Upper lobe of left lung (tissue), 6 donors: Measurements from ENCODE around the gene FAM118B. TPM values are rescaled to one million over a fixed set of nuclear protein-coding genes. Genes with fewer than 3 reads are reported as not detected.
"Not testable (repeated sequence)": the region's sequence is repeated elsewhere in the genome, so short reads cannot be mapped to it uniquely, and the experiment has no call there.

ENCODE experiments used
- ATAC-seq, 2 donors: fragments of 200-7000 bp; cut with Tn5 transposase; one replicate each; pipeline ENCODE4 v1.9.1; 2022; ENCODE audit warnings: mild to moderate bottlenecking in 2 of 2, moderate library complexity in 2 of 2; ENCODE audit not compliant: low FRiP score in 2 of 2
- DNase-seq, 2 donors: peaks; one replicate each; pipeline ENCODE4 v3.0.0-alpha.2; 2019 to 2020
- H3K27ac ChIP-seq, 4 donors: fragments of 200-600 bp; sonication (generic); one replicate each; pipeline ENCODE4 v1.5.1; 2016 to 2019
- H3K27me3 ChIP-seq, 4 donors: fragments of 200-600 bp; sonication (generic); one replicate each; pipeline ENCODE4 v1.5.1; 2017 to 2019
- H3K36me3 ChIP-seq, 4 donors: fragments of 200-600 bp; sonication (generic); one replicate each; pipeline ENCODE4 v1.5.1; 2016 to 2019
- H3K4me1 ChIP-seq, 4 donors: fragments of 200-600 bp; sonication (generic); one replicate each; pipeline ENCODE4 v1.5.1; 2018 to 2019
- H3K4me3 ChIP-seq, 4 donors: fragments of 200-600 bp; sonication (generic); one replicate each; pipeline ENCODE4 v1.5.1; 2017 to 2019; ENCODE audit warnings: mild to moderate bottlenecking in 2 of 4, moderate library complexity in 1 of 4
- H3K9me3 ChIP-seq, 4 donors: fragments of 200-600 bp; sonication (generic); one replicate each; pipeline ENCODE4 v1.5.1; 2018 to 2019
- CTCF ChIP-seq, 6 experiments: fragments of 450-650 bp in 4 of 6; fragments of 200-600 bp in 2 of 6; sonication (generic) in 2 of 6; IDR thresholded peaks; one replicate each; pipeline ENCODE4 v1.5.1; 2016 to 2019; ENCODE audit warnings: antibody characterized with exemption in 6 of 6
- EP300 ChIP-seq, 4 donors: sonication (generic); formaldehyde crosslinking; IDR thresholded peaks; one replicate each; pipeline ENCODE4 v1.5.1; 2017; ENCODE audit warnings: antibody characterized with exemption in 4 of 4, control low read depth in 2 of 4
- POLR2A ChIP-seq, 4 donors: fragments of 450-650 bp; IDR thresholded peaks; one replicate each; pipeline ENCODE4 v1.5.1; 2016 to 2017; ENCODE audit warnings: antibody characterized with exemption in 4 of 4, mild to moderate bottlenecking in 2 of 4
- POLR2AphosphoS5 ChIP-seq, 2 donors: sonication (generic); formaldehyde crosslinking; IDR thresholded peaks; one replicate each; pipeline ENCODE4 v1.5.1; 2017; ENCODE audit warnings: antibody characterized with exemption in 2 of 2
- whole genome bisulfite sequencing, 2 donors: methylation state at CpG; one replicate each; pipeline ENCODE4 v1.1.5; 2017 to 2018; 5-methylcytosine and 5-hydroxymethylcytosine counted together
- total RNA-seq, 6 donors: library from RNA; depleted of rRNA in 4 of 6; stranded (reverse); fragments of >200 nt in 4 of 6; gene quantifications; one replicate each; pipeline versions ENCODE4 v1.1.0 to v1.2.1, GENCODE V29; 2016 to 2021
- donor health status: DM: no; HTN: no; CAD: no; lungs with moderate emphysema.
- donor health status: DM: no; HTN: yes; CAD: no; lungs with severe emphysema.

FAM118B gene
- total RNA-seq, 6 donors from 2014 or later: 9.2 to 36.7 (median 31.2) TPM

GRCh38 chr11:126305699-126306098 lies 94.1 kb downstream of the FAM118B start:
- ATAC-seq (no peak), DNase-seq (no peak)
- 91 to 92% methylated on average over 4 of the region's 4 CpGs for WGBS, 2 donors
- no peak overlapping the region for H3K4me3 ChIP-seq
- peaks cover 13 to 26% (median 20%) of the 10 kb centered on the region in 4 donors for H3K4me1 ChIP-seq
- H3K27me3 ChIP-seq: no peaks in the 10 kb centered on the region
- H3K27ac ChIP-seq: no peak overlapping the region
- no peak for TF ChIP-seq POLR2A (IDR thresholded peaks at IDR 0.05)
- TF ChIP-seq CTCF (IDR thresholded peaks at IDR 0.05): no peak
- TF ChIP-seq POLR2AphosphoS5 (IDR thresholded peaks at IDR 0.05): no peak
- no peak for TF ChIP-seq EP300 (IDR thresholded peaks at IDR 0.05)
- H3K36me3 ChIP-seq: peaks cover 0 to 20% (median 1%) of the 10 kb centered on the region in 4 donors
- H3K9me3 ChIP-seq: no peaks in the 10 kb centered on the region

GRCh38 chr11:126307706-126308105 lies 96.1 kb downstream of the FAM118B start:
- ATAC-seq: no peak

GRCh38 chr11:126308271-126308671 lies 96.7 kb downstream of the FAM118B start:
- Histone ChIP-seq H3K27me3 (no peaks in the 10 kb centered on the region), H3K27ac (no peak overlapping the region), H3K36me3 (peaks cover 0 to 26% (median 0%) of the 10 kb centered on the region in 4 donors), H3K4me1 (peaks cover 15 to 27% (median 24%) of the 10 kb centered on the region in 4 donors), H3K4me3 (no peak overlapping the region), H3K9me3 (no peaks in the 10 kb centered on the region)
- no peak for DNase-seq
- no peak for ATAC-seq
- 77 to 82% methylated on average over 4 of the region's 4 CpGs for WGBS, 2 donors
- no peak for TF ChIP-seq EP300 (IDR thresholded peaks at IDR 0.05)
- TF ChIP-seq POLR2A (IDR thresholded peaks at IDR 0.05): no peak
- no peak for TF ChIP-seq CTCF (IDR thresholded peaks at IDR 0.05)
- TF ChIP-seq POLR2AphosphoS5 (IDR thresholded peaks at IDR 0.05): no peak

More at GRCh38 chr11:126307706-126308105, 96.1 kb downstream of the FAM118B start:
- WGBS, 2 donors: 24 to 37% methylated on average over 5 of the region's 5 CpGs
- Histone ChIP-seq H3K27me3 (no peaks in the 10 kb centered on the region), H3K36me3 (peaks cover 0 to 23% (median 0%) of the 10 kb centered on the region in 4 donors), H3K4me3 (no peak overlapping the region), H3K4me1 (peaks cover 17 to 30% (median 25%) of the 10 kb centered on the region in 4 donors), H3K9me3 (no peaks in the 10 kb centered on the region), H3K27ac (no peak overlapping the region)
- no peak for DNase-seq
- no peak for TF ChIP-seq POLR2AphosphoS5 (IDR thresholded peaks at IDR 0.05)

GRCh38 chr11:126308771-126309170 lies 97.2 kb downstream of the FAM118B start:
- not testable (repeated sequence) for ATAC-seq, DNase-seq, H3K27ac ChIP-seq, H3K9me3 ChIP-seq, H3K27me3 ChIP-seq, H3K4me3 ChIP-seq
- Histone ChIP-seq H3K36me3 (peaks cover 0 to 26% (median 0%) of the 10 kb centered on the region in 4 donors), H3K4me1 (peaks cover 12 to 22% (median 20%) of the 10 kb centered on the region in 4 donors)
- 78 to 93% methylated on average over 4 of the region's 4 CpGs for WGBS, 2 donors

GRCh38 chr11:126310200-126310991 lies 98.8 kb downstream of the FAM118B start:
- peak in 1 of 2 donors; percentile 80 for DNase-seq
- peaks cover 6 to 11% (median 10%) of the 10 kb centered on the region in 4 donors for H3K4me1 ChIP-seq
- peaks cover 0 to 26% (median 0%) of the 10 kb centered on the region in 4 donors for H3K36me3 ChIP-seq
- peak; percentile 89 to 95 for ATAC-seq
- H3K27me3 ChIP-seq: no peaks in the 10 kb centered on the region
- peak overlapping the region in 2 of 4 donors; percentile 62 to 82 for H3K27ac ChIP-seq
- 72 to 73% methylated on average over 12 of the region's 12 CpGs for WGBS, 2 donors
- H3K4me3 ChIP-seq: no peak overlapping the region
- TF ChIP-seq CTCF (IDR thresholded peaks at IDR 0.05): peak; percentile 76 to 88 (median 83)
- no peak for TF ChIP-seq POLR2AphosphoS5 (IDR thresholded peaks at IDR 0.05)
- TF ChIP-seq POLR2A (IDR thresholded peaks at IDR 0.05): no peak
- TF ChIP-seq EP300 (IDR thresholded peaks at IDR 0.05): no peak
- H3K9me3 ChIP-seq: no peaks in the 10 kb centered on the region
